ENCODE data around the gene MRPS25. TPM values are rescaled to one million over a fixed set of nuclear protein-coding genes. Genes with fewer than 3 reads are reported as not detected.

MRPS25 gene
- total RNA-seq, 2 donors from 2014 or later = 13.8 to 31.0 TPM

- Histone ChIP-seq H3K27me3 (replicated peaks; ENCODE audit: insufficient read depth) (no peaks in the 10 kb centered on the region), H3K9me3 (no peaks in the 10 kb centered on the region), H3K27ac (peak overlapping the region; percentile 88 to 89), H3K36me3 (peaks cover 6% of the 10 kb centered on the region), H3K4me3 (peak overlapping the region; percentile 95), H3K4me1 (ENCODE audit: control insufficient read depth in 1 of 2, low read depth in 2 of 2) (peaks cover 4 to 63% of the 10 kb centered on the region in 2 donors)
- DNase-seq (ENCODE audit: low spot score) (no peak), ATAC-seq (ENCODE audit: insufficient number of reproducible peaks, low FRiP score, low read depth) (peak; percentile 18)
- TF ChIP-seq CTCF (IDR thresholded peaks at IDR 0.05) = no peak
Observed at GRCh38 chr3:15099364-15100098, 34.4 kb upstream of the MRPS25 start.

GRCh38 chr3:15098503-15099363, 33.6 kb upstream of the MRPS25 start, which contains the start of gene RBSN:
Gene RBSN (minus strand): TSS chr3:15099148. CDS start chr3:15096120, 3,028 bp downstream.
- DNase-seq (ENCODE audit: low spot score) (peak; percentile 74), ATAC-seq (ENCODE audit: insufficient number of reproducible peaks, low FRiP score, low read depth) (peak; percentile 66)
- Histone ChIP-seq H3K9me3 (no peaks in the 10 kb centered on the region), H3K27ac (peak within 1 kb of the TSS; percentile 88 to 89), H3K27me3 (replicated peaks; ENCODE audit: insufficient read depth) (no peaks in the 10 kb centered on the region), H3K4me1 (ENCODE audit: control insufficient read depth in 1 of 2, low read depth in 2 of 2) (peaks cover 12 to 71% of the 10 kb centered on the region in 2 donors), H3K36me3 (peaks cover 6% of the 10 kb centered on the region), H3K4me3 (peak within 1 kb of the TSS; percentile 95)
- TF ChIP-seq CTCF (IDR thresholded peaks at IDR 0.05) = no peak

- DNase-seq (ENCODE audit: low spot score) (no peak), ATAC-seq (ENCODE audit: insufficient number of reproducible peaks, low FRiP score, low read depth) (no peak)
- Histone ChIP-seq H3K27ac (no peak overlapping the region), H3K4me3 (peak overlapping the region; percentile 95), H3K27me3 (replicated peaks; ENCODE audit: insufficient read depth) (no peaks in the 10 kb centered on the region), H3K9me3 (no peaks in the 10 kb centered on the region), H3K4me1 (ENCODE audit: control insufficient read depth in 1 of 2, low read depth in 2 of 2) (peaks cover 15 to 74% of the 10 kb centered on the region in 2 donors), H3K36me3 (peaks cover 6% of the 10 kb centered on the region)
- no peak for TF ChIP-seq CTCF (IDR thresholded peaks at IDR 0.05)
Observed at GRCh38 chr3:15097891-15098290, 32.8 kb upstream of the MRPS25 start.

GRCh38 chr3:15096046-15096445, 30.9 kb upstream of the MRPS25 start:
- peaks cover 15 to 56% of the 10 kb centered on the region in 2 donors for H3K4me1 ChIP-seq (ENCODE audit: control insufficient read depth in 1 of 2, low read depth in 2 of 2)
- no peak for ATAC-seq (ENCODE audit: insufficient number of reproducible peaks, low FRiP score, low read depth)
- no peak overlapping the region for H3K27ac ChIP-seq
- H3K9me3 ChIP-seq = no peaks in the 10 kb centered on the region
- peaks cover 6% of the 10 kb centered on the region for H3K36me3 ChIP-seq
- H3K4me3 ChIP-seq = no peak overlapping the region
- TF ChIP-seq CTCF (IDR thresholded peaks at IDR 0.05) = no peak
- DNase-seq (ENCODE audit: low spot score) = no peak
- no peaks in the 10 kb centered on the region for H3K27me3 ChIP-seq (replicated peaks; ENCODE audit: insufficient read depth)
